SK-N-MC (cell line): ENCODE measurements around the gene CDS2.

Experiments
- EZH2 ChIP-seq: fragments of 200-600 bp; sonication (generic); IDR thresholded peaks from one replicate; pipeline ENCODE4 v1.6.1; 2017; ENCODE audit warnings: antibody characterized with exemption
- POLR2AphosphoS5 ChIP-seq: IDR thresholded peaks from 2 replicates; pipeline ENCODE4 v1.6.1; 2012; ENCODE audit warnings: mild to moderate bottlenecking, low read depth, low read length, borderline replicate concordance

GRCh38 chr20:5091902-5092301, 34.9 kb upstream of the CDS2 start:
- no peak for TF ChIP-seq EZH2
- no peak for TF ChIP-seq POLR2AphosphoS5
